Smooth muscle cell (in vitro differentiated cells): Measurements from ENCODE around the gene POLR3A. TPM values are rescaled to one million over a fixed set of nuclear protein-coding genes. Genes with fewer than 3 reads are reported as not detected.
"Not testable (repeated sequence)": the region's sequence is repeated elsewhere in the genome, so short reads cannot be mapped to it uniquely, and the experiment has no call there.

ENCODE experiments used
- DNase-seq: peaks from one replicate; lab custom pipeline; 2025; ENCODE audit not compliant: unreplicated experiment; lab: John Stamatoyannopoulos, UW
- H2AFZ ChIP-seq: fragments of 200-600 bp; sonication (generic); 2 replicates; pipeline ENCODE4 v1.6.0; 2016; ENCODE audit warnings: antibody characterized with exemption, low read depth, mild to moderate bottlenecking
- H3F3A ChIP-seq: fragments of 200-600 bp; sonication (generic); 2 replicates; pipeline ENCODE4 v1.6.0; 2017; ENCODE audit warnings: antibody characterized with exemption, low read depth
- H3K27ac ChIP-seq: fragments of 200-600 bp; sonication (generic); 2 replicates; pipeline ENCODE4 v1.5.1; 2016; ENCODE audit warnings: low read depth, mild to moderate bottlenecking
- H3K27me3 ChIP-seq: fragments of 200-600 bp; sonication (generic); 2 replicates; pipeline ENCODE4 v1.6.1; 2016; ENCODE audit warnings: low read depth, mild to moderate bottlenecking
- H3K36me3 ChIP-seq: fragments of 200-600 bp; sonication (generic); 2 replicates; pipeline ENCODE4 v1.5.1; 2016; ENCODE audit warnings: low read depth
- H3K4me1 ChIP-seq: fragments of 200-600 bp; sonication (generic); 2 replicates; pipeline ENCODE4 v1.5.1; 2016; ENCODE audit warnings: low read depth
- H3K4me2 ChIP-seq: fragments of 200-600 bp; sonication (generic); 2 replicates; pipeline ENCODE4 v1.6.0; 2016; ENCODE audit warnings: mild to moderate bottlenecking
- H3K4me3 ChIP-seq: fragments of 200-600 bp; sonication (generic); 2 replicates; pipeline ENCODE4 v1.5.1; 2016; ENCODE audit warnings: mild to moderate bottlenecking
- H3K79me2 ChIP-seq: fragments of 200-600 bp; sonication (generic); 2 replicates; pipeline ENCODE4 v1.6.0; 2016; ENCODE audit warnings: low read depth, mild to moderate bottlenecking
- H3K9ac ChIP-seq: fragments of 200-600 bp; sonication (generic); 2 replicates; pipeline ENCODE4 v1.6.0; 2016; ENCODE audit warnings: low read depth
- H3K9me3 ChIP-seq: fragments of 200-600 bp; sonication (generic); replicated peaks from 2 replicates; pipeline ENCODE4 v1.5.1; 2016; ENCODE audit warnings: low read depth
- H4K20me1 ChIP-seq: fragments of 200-600 bp; sonication (generic); 2 replicates; pipeline ENCODE4 v1.6.0; 2016; ENCODE audit warnings: low read depth
- CTCF ChIP-seq: fragments of 200-600 bp; sonication (generic); IDR thresholded peaks from 2 replicates; pipeline ENCODE4 v1.5.1; 2017; ENCODE audit warnings: borderline replicate concordance, mild to moderate bottlenecking, antibody characterized with exemption; ENCODE audit not compliant: insufficient read depth, poor library complexity, severe bottlenecking
- WGBS: methylation state at CpG from one replicate; pipeline ENCODE4 v1.1.7; 2016; ENCODE audit warnings: low lambda C conversion rate; 5-methylcytosine and 5-hydroxymethylcytosine counted together
- polyA plus RNA-seq: library from polyadenylated mRNA; unstranded; fragments of >200 nt; fragmentation: Nextera tagmentation; extraction: Ambion mirVana; gene quantifications from 2 replicates; pipeline ENCODE4 v1.2.1, GENCODE V29; 2016
- total RNA-seq: library from RNA; depleted of rRNA; stranded (reverse); fragments of >200 nt; gene quantifications from 2 replicates; pipeline ENCODE4 v1.2.3, GENCODE V29; 2014

The POLR3A gene
- total and polyA plus RNA-seq, 2 experiments from 2014 or later = 13.8 to 14.9 TPM

- 94% methylated on average over 6 of the region's 6 CpGs for WGBS
- no peak overlapping the region for H3K27ac ChIP-seq
- H3K27me3 ChIP-seq = no peaks in the 10 kb centered on the region
- no peak overlapping the region for H2AFZ ChIP-seq
- no peak overlapping the region for H3K4me3 ChIP-seq
- no peaks in the 10 kb centered on the region for H4K20me1 ChIP-seq
- H3K36me3 ChIP-seq = no peaks in the 10 kb centered on the region
- H3K9ac ChIP-seq = no peak overlapping the region
- DNase-seq = no peak
- no peaks in the 10 kb centered on the region for H3K9me3 ChIP-seq
- no peak overlapping the region for H3K4me2 ChIP-seq
- no peaks in the 10 kb centered on the region for H3F3A ChIP-seq
- no peaks in the 10 kb centered on the region for H3K79me2 ChIP-seq
- no peak for TF ChIP-seq CTCF
- no peaks in the 10 kb centered on the region for H3K4me1 ChIP-seq
These were observed 39.8 kb upstream of the POLR3A start for GRCh38 chr10:78069151-78069550.

GRCh38 chr10:78066728-78067430 is 37.6 kb upstream of the POLR3A start:
- TF ChIP-seq CTCF = no peak
- H3K79me2 ChIP-seq = no peaks in the 10 kb centered on the region
- H3F3A ChIP-seq = no peaks in the 10 kb centered on the region
- H2AFZ ChIP-seq = no peak overlapping the region
- no peak overlapping the region for H3K4me2 ChIP-seq
- H3K4me1 ChIP-seq = no peaks in the 10 kb centered on the region
- no peak for DNase-seq
- H3K9me3 ChIP-seq = no peaks in the 10 kb centered on the region
- no peak overlapping the region for H3K9ac ChIP-seq
- no peaks in the 10 kb centered on the region for H3K36me3 ChIP-seq
- 90% methylated on average over 11 of the region's 11 CpGs for WGBS
- no peaks in the 10 kb centered on the region for H3K27me3 ChIP-seq
- no peak overlapping the region for H3K4me3 ChIP-seq
- H4K20me1 ChIP-seq = no peaks in the 10 kb centered on the region
- no peak overlapping the region for H3K27ac ChIP-seq

GRCh38 chr10:78066012-78066411 is 36.7 kb upstream of the POLR3A start:
- TF ChIP-seq CTCF = no peak
- H2AFZ ChIP-seq = no peak overlapping the region
- no peak overlapping the region for H3K4me2 ChIP-seq
- H3K27ac ChIP-seq = no peak overlapping the region
- H3K27me3 ChIP-seq = no peaks in the 10 kb centered on the region
- DNase-seq = no peak
- no peaks in the 10 kb centered on the region for H3F3A ChIP-seq
- no peaks in the 10 kb centered on the region for H3K9me3 ChIP-seq
- no peak overlapping the region for H3K9ac ChIP-seq
- 80% methylated on average over 5 of the region's 5 CpGs for WGBS
- H3K4me1 ChIP-seq = no peaks in the 10 kb centered on the region
- no peaks in the 10 kb centered on the region for H3K36me3 ChIP-seq
- no peak overlapping the region for H3K4me3 ChIP-seq
- no peaks in the 10 kb centered on the region for H4K20me1 ChIP-seq
- no peaks in the 10 kb centered on the region for H3K79me2 ChIP-seq

GRCh38 chr10:78065611-78066010 is 36.3 kb upstream of the POLR3A start:
- no peaks in the 10 kb centered on the region for H3K79me2 ChIP-seq
- H3K9ac ChIP-seq = no peak overlapping the region
- no peaks in the 10 kb centered on the region for H3K27me3 ChIP-seq
- H3K9me3 ChIP-seq = no peaks in the 10 kb centered on the region
- no peak for TF ChIP-seq CTCF
- no peaks in the 10 kb centered on the region for H3K4me1 ChIP-seq
- no peaks in the 10 kb centered on the region for H3F3A ChIP-seq
- no peak overlapping the region for H3K4me3 ChIP-seq
- no peak overlapping the region for H2AFZ ChIP-seq
- 89% methylated on average over 2 of the region's 2 CpGs for WGBS
- no peak overlapping the region for H3K4me2 ChIP-seq
- H4K20me1 ChIP-seq = no peaks in the 10 kb centered on the region
- no peak for DNase-seq
- H3K36me3 ChIP-seq = no peaks in the 10 kb centered on the region
- no peak overlapping the region for H3K27ac ChIP-seq

GRCh38 chr10:78064919-78065318 is 35.6 kb upstream of the POLR3A start:
- not testable (repeated sequence) for H3K4me3 ChIP-seq, H3K4me2 ChIP-seq, H2AFZ ChIP-seq, H3K4me1 ChIP-seq, H3K9ac ChIP-seq, H4K20me1 ChIP-seq, DNase-seq, H3K27ac ChIP-seq, H3K9me3 ChIP-seq, H3F3A ChIP-seq, H3K27me3 ChIP-seq, H3K79me2 ChIP-seq, H3K36me3 ChIP-seq
- 84% methylated on average over 2 of the region's 2 CpGs for WGBS
